Stimulated activated naive CD8-positive, alpha-beta T cell treated with anti-CD3 and anti-CD28 coated beads, Interleukin-15, amount 100 ng/mL, for 72 hours (primary cell): Measurements from ENCODE around the gene CDK6.
A peak's percentile ranks its signal among the peaks of the same experiment; 100 is the strongest.

Source experiments
- ATAC-seq: fragments of 150-1000 bp; cut with Tn5 transposase; 2 replicates; pipeline ENCODE4 v1.10.0; 2021; ENCODE audit warnings: mild to moderate bottlenecking, moderate library complexity
- DNase-seq, 2 donors: peaks; one replicate each; pipeline ENCODE4 v3.0.0; 2021 to 2022
- H3K27ac Mint-ChIP-seq, 2 donors: one replicate each; pipeline ENCODE4 v1.8.0; 2022; ENCODE audit warnings: mild to moderate bottlenecking in 2 of 2, mixed read lengths in 2 of 2, moderate library complexity in 2 of 2
- H3K27me3 Mint-ChIP-seq: one replicate; pipeline ENCODE4 v1.8.0; 2022; ENCODE audit warnings: mixed read lengths
- H3K4me1 Mint-ChIP-seq: one replicate; pipeline ENCODE4 v1.8.0; 2022; ENCODE audit warnings: mild to moderate bottlenecking, mixed read lengths
- H3K4me3 Mint-ChIP-seq, 2 donors: one replicate each; pipeline ENCODE4 v1.8.0; 2022; ENCODE audit warnings: mild to moderate bottlenecking in 2 of 2, mixed read lengths in 2 of 2, moderate library complexity in 1 of 2
- H3K9me3 Mint-ChIP-seq, 2 donors: one replicate each; pipeline ENCODE4 v1.8.0; 2022; ENCODE audit warnings: mixed read lengths in 2 of 2

CDK6 gene

DNA sequence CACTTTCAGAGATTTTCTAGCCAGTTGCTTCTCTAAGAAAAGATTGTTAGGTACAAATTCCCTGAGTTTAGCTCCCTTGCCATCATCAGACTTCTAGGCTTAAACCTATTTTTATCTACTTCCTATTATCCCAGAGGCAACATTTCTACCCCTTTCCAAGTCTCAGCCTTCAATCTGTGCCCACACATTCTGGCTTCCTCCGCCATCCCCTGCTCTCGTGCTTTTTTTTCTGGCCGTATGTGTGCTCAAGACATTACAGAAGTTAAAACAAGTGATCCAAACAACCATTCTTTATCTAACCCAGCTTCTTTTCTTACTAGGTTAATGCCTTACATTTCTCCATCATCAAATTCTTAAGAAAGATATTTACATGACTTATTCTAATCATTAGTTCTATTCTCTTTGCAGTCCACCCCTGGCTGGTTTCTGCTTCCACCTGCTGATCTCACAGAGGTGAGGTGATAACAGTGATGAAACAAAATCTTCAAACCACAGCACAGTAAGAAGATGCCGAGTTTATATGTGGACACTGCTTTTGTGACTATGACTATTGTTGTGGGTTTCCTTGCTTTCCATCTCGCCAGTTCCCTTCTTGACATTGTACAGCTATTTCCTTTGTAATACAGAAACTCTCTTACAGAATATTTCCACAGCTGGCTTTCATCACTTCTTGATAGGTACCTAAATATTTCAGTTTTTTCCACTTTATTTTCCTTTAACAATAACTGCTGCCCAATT lies 18.3 kb upstream of the CDK6 start:
- peaks cover 0 to 4% of the 10 kb centered on the region in 2 donors for H3K9me3 Mint-ChIP-seq
- ATAC-seq (peak; percentile 99), DNase-seq (peak; percentile 25 to 56)
- peak overlapping the region; percentile 47 to 79 for H3K4me3 Mint-ChIP-seq
- H3K4me1 Mint-ChIP-seq, result peaks cover 15% of the 10 kb centered on the region
- H3K27me3 Mint-ChIP-seq, result peaks cover 25% of the 10 kb centered on the region
- peak overlapping the region; percentile 43 to 95 for H3K27ac Mint-ChIP-seq

DNA sequence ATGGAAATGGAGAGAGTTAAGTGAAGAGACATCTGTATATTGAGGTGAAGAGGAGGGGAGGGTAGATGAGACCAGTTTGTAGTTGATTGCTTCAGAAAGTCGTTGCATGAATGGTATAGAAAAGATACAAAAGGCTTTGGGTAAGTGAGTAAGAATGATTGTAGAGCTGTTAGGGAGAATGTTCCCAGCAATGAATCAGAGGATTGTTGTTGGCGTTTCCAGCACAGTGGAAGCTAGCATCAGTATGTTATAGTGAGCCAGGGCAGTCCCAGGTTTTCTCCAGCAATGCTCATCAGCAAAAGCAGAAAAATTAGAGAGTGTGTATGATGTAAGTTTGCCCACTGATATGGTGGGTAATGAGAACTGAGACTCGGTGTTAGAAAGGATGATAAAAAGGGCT lies 15.4 kb upstream of the CDK6 start:
- H3K27me3 Mint-ChIP-seq, result peaks cover 19% of the 10 kb centered on the region
- DNase-seq (no peak), ATAC-seq (peak; percentile 10)
- H3K27ac Mint-ChIP-seq, result no peak overlapping the region
- H3K4me3 Mint-ChIP-seq, result no peak overlapping the region
- peaks cover 21% of the 10 kb centered on the region for H3K4me1 Mint-ChIP-seq
- no peaks in the 10 kb centered on the region for H3K9me3 Mint-ChIP-seq

DNA sequence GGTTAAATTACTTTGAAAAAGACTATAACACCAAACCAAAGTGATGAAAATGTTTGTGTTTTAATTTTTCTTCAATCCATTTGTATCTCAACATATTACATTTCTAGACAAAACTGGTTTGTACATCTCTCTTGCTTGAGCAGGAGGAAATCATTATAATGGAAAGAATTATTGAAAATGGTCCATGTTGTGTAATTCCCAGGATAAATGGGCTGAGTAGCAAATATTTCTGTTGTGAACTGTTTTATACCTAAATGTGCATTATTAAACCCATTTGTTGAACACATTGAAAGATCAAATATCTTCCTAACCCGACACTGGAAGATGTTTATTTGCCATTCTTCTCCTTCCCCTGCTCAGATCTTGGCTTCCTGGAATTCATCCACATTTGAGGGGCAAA lies 14.1 kb upstream of the CDK6 start:
- H3K4me3 Mint-ChIP-seq, result no peak overlapping the region
- H3K4me1 Mint-ChIP-seq, result peaks cover 20% of the 10 kb centered on the region
- no peak overlapping the region for H3K27ac Mint-ChIP-seq
- H3K27me3 Mint-ChIP-seq, result peaks cover 16% of the 10 kb centered on the region
- DNase-seq, result no peak
- no peaks in the 10 kb centered on the region for H3K9me3 Mint-ChIP-seq
- no peak for ATAC-seq

DNA sequence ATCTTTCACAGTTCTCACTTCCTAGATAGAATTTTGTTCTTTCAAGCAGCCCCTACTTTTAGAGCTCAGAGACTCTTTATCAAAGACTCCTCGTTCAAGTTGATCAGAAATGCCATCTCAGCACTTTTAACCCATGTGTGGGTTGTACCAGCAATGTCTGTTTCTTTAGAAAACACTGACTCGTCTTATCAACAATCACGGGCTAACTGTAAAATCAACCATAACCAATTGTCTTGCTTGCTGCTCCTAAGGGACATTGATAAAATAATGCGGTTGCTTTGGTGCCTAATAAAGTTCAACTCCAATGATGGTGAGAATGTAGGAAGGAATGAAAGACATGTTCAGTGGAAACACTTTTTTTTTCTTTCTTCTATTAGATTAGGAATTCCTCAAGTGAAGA lies 12.9 kb upstream of the CDK6 start:
- DNase-seq (no peak), ATAC-seq (no peak)
- Mint-ChIP-seq H3K9me3 (no peaks in the 10 kb centered on the region), H3K27me3 (peaks cover 15% of the 10 kb centered on the region), H3K27ac (no peak overlapping the region), H3K4me3 (peak overlapping the region in 1 of 2 donors; percentile 3), H3K4me1 (peaks cover 8% of the 10 kb centered on the region)

DNA sequence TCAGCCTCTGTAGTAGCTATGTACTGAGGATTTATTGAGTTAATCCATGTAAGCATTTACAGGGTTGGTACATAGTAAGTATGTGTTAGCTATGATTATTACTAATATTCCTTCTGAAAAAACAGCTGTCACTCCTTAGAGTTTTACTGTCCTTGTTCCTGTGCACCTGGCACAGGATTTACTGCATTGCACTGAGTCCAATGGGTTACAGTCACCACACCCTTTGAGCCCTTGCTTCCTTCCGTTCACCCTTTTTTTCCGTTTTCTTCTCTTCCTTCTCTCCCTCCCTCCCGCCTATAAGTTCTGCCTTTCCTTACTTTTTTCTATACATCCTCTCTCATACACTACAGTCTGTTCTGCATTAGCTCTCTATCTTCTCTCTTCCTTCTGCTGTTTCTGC lies 12.5 kb upstream of the CDK6 start:
- Mint-ChIP-seq H3K4me1 (peaks cover 6% of the 10 kb centered on the region), H3K27ac (no peak overlapping the region), H3K9me3 (peaks cover 3 to 4% of the 10 kb centered on the region in 2 donors), H3K4me3 (peak overlapping the region; percentile 2 to 3), H3K27me3 (peaks cover 18% of the 10 kb centered on the region)
- DNase-seq (no peak), ATAC-seq (no peak)

DNA sequence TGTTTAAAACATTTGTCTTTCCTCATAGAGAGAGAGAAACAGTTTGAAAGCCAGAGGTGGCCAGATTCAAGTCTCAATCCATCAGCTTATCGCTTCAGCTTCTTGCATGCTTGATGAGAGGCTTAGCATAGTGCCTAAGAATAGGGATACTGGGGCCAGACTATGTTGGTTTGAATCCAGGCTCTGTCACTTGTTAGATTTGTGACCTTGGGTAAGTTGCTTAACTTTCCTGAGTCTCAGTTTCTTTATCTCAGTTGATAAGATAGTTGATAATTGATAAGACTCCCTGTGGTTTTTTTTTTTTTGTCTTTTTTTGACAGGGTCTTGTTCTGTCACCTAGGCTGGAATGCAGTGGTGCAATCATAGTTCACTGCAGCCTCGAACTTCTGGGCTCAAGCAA lies 12.1 kb upstream of the CDK6 start:
- Mint-ChIP-seq H3K27ac (no peak overlapping the region), H3K4me3 (no peak overlapping the region), H3K27me3 (peaks cover 22% of the 10 kb centered on the region), H3K4me1 (peaks cover 6% of the 10 kb centered on the region), H3K9me3 (peaks cover 7 to 9% of the 10 kb centered on the region in 2 donors)
- DNase-seq, result no peak
- no peak for ATAC-seq

DNA sequence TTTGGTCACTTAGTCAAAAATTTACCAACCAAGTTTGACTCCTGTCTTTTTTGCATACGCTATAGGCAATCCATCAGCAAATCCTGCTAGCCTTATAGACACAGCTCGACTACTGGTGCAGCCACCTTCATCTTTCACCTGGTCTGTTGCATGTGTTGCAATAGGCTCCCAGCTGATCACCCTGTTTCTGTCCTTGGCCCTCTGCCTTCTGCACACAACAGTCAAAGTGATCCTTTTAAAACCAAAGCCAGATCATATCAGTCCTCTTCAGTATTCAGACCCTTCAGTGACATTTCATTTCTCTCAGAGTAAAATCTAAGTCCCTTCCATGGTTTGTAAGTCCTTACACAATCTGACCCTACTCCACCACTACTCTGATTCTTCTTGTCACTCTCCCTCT lies 10.9 kb upstream of the CDK6 start:
- ATAC-seq, result peak; percentile 78
- Mint-ChIP-seq H3K4me1 (peaks cover 6% of the 10 kb centered on the region), H3K4me3 (no peak overlapping the region), H3K27ac (no peak overlapping the region), H3K27me3 (peaks cover 33% of the 10 kb centered on the region), H3K9me3 (peaks cover 11 to 13% of the 10 kb centered on the region in 2 donors)
- DNase-seq, result no peak

DNA sequence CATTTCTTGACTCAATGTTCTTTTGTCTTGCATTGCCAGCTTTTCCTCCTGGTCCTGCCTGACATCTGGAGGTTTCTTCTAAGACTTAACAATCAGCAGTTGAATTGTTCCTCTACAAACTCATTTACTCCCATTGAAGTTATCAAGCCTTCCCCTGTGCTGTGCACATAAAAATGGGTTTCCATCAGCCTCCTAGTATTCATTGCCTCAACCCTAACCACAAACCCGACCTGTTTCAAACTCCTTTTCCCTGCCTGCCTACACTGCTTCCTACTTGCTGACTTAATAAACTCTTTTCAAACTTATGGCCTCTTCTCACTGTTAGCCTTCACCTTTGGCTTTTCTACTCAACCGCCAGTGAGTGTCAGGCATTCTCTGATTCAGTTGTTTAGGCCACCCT lies 9.4 kb upstream of the CDK6 start:
- Mint-ChIP-seq H3K27ac (no peak overlapping the region), H3K4me1 (peaks cover 12% of the 10 kb centered on the region), H3K9me3 (peaks cover 11 to 13% of the 10 kb centered on the region in 2 donors), H3K27me3 (peaks cover 48% of the 10 kb centered on the region), H3K4me3 (no peak overlapping the region)
- DNase-seq, result no peak
- no peak for ATAC-seq

DNA sequence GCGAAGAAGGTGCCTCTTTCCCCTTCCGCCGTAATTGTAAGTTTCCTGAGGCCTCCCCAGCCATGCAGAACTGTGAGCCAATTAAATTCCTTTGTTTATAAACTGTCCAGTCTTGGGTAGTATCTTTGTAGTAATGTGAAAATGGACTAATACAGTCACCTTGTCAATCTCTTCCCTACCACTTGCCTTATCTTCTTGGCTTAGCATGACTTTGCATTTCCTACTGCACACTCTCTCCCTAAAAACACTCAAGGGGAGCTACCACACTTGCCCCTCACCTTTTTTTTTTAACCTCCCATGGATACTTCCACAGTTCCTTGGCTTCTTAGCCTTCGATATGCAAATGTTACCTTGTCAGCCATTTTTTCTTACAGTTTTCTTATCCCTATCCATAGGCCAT lies 7.4 kb upstream of the CDK6 start:
- Mint-ChIP-seq H3K4me1 (peaks cover 7% of the 10 kb centered on the region), H3K4me3 (no peak overlapping the region), H3K27ac (no peak overlapping the region), H3K27me3 (peaks cover 55% of the 10 kb centered on the region), H3K9me3 (peaks cover 11 to 13% of the 10 kb centered on the region in 2 donors)
- DNase-seq (no peak), ATAC-seq (no peak)

DNA sequence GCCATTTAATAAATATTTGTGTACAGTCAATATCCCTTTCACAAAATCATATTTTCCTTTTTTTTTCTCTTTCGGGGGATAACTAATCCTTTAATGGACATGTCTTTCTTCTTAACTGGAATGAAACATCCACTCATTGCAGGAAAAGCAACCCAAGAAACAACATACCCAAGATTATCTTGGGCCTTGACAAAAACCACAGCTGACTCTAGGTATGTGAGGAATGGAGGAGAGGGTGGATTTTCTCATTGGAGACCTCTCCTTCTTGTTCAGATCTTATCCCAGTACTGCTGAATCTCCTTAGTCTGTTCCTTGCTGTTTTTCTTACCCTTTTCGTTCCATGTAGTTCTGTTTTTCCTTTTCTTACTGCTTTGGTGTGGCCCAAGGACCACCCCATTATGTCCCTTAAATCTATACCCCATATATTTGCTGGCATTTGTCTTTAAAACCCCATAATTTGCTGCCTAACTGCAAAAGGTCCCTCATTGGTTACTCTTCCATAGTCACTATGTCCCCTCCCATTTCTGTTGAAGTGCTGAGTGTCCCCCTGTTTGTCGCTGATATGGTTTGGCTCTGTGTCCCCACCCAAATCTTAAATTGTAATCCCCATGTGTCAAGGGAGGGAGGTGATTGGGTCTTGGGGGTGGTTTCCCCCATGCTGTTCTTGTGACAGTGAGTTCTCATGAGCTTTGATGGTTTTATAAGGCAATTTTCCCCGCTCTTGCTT lies 6.8 kb upstream of the CDK6 start:
- no peak overlapping the region for H3K27ac Mint-ChIP-seq
- no peak for DNase-seq

DNA sequence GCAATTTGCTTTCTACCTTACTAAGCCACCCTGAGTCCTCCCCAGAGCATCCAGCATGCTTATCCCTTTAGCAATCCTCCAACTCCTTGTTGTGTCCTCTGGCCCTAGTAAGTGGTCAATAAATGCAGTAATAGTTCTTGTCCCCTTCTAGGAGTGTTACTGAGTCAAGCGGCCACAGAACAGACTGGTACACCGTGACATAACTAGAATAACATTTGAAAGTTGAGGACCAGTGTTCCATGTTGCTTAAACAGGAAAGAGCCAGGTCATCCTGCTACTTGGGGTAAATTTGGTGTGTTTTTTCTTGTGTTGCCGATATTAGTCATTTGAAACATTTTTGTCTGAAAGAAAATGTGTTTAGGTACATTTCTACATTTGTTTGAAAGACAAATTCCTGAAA lies 4.8 kb upstream of the CDK6 start:
- Mint-ChIP-seq H3K4me1 (peaks cover 14% of the 10 kb centered on the region), H3K27me3 (peaks cover 62% of the 10 kb centered on the region), H3K4me3 (peak overlapping the region in 1 of 2 donors; percentile 35), H3K27ac (no peak overlapping the region), H3K9me3 (peaks cover 11 to 13% of the 10 kb centered on the region in 2 donors)
- ATAC-seq, result no peak
- no peak for DNase-seq

More for the DNA sequence above, 6.8 kb upstream of the CDK6 start:
- Mint-ChIP-seq H3K27me3 (peaks cover 53% of the 10 kb centered on the region), H3K4me1 (peaks cover 6% of the 10 kb centered on the region), H3K4me3 (no peak overlapping the region), H3K9me3 (peaks cover 11 to 13% of the 10 kb centered on the region in 2 donors)
- no peak for ATAC-seq

DNA sequence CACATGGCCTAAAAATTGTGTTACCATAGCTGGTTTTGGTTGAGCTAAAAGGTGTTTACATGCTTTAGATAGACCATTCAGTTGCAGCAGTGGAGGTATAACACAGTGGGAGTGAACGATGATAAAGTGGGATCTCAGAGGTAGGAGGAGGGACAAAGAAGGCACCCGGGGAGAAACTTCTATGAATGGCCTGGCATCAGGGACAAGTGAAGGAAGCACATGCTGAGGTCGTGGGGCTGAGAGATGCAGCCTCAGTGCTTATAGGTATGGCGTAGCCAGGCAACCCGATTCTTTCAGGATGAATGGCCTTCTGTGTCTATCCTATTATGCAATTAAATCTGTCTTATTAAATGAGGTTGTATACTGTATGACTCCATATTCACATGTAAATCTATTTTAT lies 3.9 kb upstream of the CDK6 start:
- H3K4me1 Mint-ChIP-seq, result peaks cover 14% of the 10 kb centered on the region
- H3K9me3 Mint-ChIP-seq, result peaks cover 11 to 13% of the 10 kb centered on the region in 2 donors
- H3K27me3 Mint-ChIP-seq, result peaks cover 62% of the 10 kb centered on the region
- ATAC-seq, result no peak
- no peak overlapping the region for H3K27ac Mint-ChIP-seq
- no peak overlapping the region for H3K4me3 Mint-ChIP-seq
- no peak for DNase-seq

DNA sequence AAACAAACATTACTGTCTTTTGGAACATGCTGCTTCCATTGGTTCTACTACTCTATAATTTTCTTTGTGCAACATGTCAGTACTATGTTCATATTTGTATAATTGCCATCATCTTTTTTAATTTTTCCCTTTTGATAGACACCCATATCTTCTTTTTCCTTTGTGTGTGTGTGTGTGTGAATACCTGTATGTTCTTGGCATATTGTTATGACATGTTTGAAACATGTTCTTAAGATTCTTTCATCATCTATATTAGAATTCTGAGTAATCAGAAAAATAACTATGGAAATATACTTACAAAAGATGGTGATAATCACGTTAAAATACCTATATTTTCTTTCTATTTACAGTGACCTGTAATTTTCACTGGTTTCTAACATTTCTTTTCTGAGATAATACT lies 3.5 kb upstream of the CDK6 start:
- no peak for DNase-seq
- peaks cover 62% of the 10 kb centered on the region for H3K27me3 Mint-ChIP-seq
- no peak overlapping the region for H3K4me3 Mint-ChIP-seq
- H3K4me1 Mint-ChIP-seq, result peaks cover 14% of the 10 kb centered on the region
- H3K9me3 Mint-ChIP-seq, result peaks cover 11 to 13% of the 10 kb centered on the region in 2 donors
- no peak overlapping the region for H3K27ac Mint-ChIP-seq
- ATAC-seq, result no peak

DNA sequence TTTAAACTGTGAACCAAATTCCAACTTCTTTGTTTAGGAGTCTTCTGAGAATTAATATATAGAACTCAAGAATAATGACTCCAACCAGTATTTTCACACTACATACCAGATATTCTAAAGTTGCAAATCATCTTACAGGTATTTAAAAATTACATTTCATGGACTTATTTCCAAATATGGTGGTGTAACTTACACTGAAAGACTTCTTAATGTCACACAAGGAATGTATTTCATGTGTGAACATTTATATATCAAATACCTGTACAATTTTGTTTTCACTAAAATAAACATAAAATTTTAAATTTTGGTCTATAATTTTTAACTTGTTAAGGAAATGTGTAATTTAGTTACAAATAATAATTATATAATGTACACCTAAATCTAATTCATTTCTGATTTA lies 2.6 kb upstream of the CDK6 start:
- no peak overlapping the region for H3K4me3 Mint-ChIP-seq
- ATAC-seq (no peak), DNase-seq (no peak)
- H3K27ac Mint-ChIP-seq, result no peak overlapping the region
- peaks cover 9% of the 10 kb centered on the region in 2 donors for H3K9me3 Mint-ChIP-seq
- H3K27me3 Mint-ChIP-seq, result peaks cover 53% of the 10 kb centered on the region
- peaks cover 14% of the 10 kb centered on the region for H3K4me1 Mint-ChIP-seq

DNA sequence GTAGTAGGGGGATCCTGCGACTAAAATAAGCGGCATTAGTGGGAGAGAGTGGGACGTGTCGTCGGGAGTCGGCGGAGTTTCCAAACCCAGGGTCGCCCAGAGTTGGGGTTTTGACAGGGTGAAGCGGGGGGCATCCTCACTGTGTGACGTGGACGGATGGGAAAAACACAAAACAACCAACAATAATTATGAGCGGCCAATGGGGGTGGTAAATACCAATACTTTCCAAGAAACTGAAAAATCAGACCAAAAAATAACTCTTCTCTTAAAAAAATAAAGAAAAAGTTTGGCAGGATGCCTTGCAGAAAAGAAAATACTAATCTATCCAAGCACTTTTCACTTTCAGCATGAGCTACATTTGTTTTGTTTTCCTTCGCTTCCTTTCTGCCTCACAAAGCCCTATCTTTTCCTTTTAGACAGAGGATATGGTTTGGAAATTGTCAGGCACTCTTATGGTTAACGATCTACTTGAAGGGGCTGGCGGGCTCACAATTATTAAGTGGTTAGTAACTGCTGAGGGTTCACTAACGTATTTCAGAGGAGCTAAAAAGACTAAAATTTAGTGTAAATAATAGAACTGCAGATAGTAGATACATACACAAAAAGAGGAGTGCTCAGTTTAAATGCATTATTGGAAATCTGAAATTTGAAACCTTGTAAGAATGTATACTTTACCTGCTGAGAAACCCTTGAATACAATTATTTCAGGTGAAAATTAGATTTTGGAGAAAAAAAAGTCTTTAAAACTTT lies 802 bp upstream of the CDK6 start:
- no peak for ATAC-seq
- Mint-ChIP-seq H3K4me3 (peak overlapping the region; percentile 89 to 93), H3K9me3 (no peaks in the 10 kb centered on the region), H3K27ac (peak overlapping the region; percentile 54 to 94), H3K4me1 (peaks cover 23% of the 10 kb centered on the region), H3K27me3 (peaks cover 36% of the 10 kb centered on the region)
- no peak for DNase-seq
